ENCODE data around the gene FRMPD2. TPM values are rescaled to one million over a fixed set of nuclear protein-coding genes. Genes with fewer than 3 reads are reported as not detected.

Gene FRMPD2
- total RNA-seq, 1 donor, result not detected

DNA sequence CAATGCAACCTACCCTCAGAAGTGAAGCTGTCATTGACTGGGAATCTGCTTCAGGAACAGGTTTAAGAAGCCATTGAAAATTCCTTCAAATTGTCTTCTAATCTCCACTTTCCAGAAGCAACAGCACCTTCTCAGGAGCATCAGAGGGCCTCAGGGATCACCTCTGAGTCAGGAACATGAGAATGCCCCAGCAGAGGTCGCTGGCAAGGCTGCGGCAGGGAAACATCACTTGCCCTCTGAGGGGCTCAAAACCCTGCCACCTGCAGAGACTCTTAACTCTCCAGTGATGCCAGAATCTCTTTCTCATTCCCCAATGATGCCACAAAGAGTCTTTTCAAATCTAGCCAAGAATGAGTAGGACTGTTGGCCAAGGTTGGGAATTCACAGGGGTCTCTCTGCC is 26.1 kb upstream of the FRMPD2 start:
- DNase-seq (ENCODE audit: low read depth), result no peak
- TF ChIP-seq, protein P1, sequence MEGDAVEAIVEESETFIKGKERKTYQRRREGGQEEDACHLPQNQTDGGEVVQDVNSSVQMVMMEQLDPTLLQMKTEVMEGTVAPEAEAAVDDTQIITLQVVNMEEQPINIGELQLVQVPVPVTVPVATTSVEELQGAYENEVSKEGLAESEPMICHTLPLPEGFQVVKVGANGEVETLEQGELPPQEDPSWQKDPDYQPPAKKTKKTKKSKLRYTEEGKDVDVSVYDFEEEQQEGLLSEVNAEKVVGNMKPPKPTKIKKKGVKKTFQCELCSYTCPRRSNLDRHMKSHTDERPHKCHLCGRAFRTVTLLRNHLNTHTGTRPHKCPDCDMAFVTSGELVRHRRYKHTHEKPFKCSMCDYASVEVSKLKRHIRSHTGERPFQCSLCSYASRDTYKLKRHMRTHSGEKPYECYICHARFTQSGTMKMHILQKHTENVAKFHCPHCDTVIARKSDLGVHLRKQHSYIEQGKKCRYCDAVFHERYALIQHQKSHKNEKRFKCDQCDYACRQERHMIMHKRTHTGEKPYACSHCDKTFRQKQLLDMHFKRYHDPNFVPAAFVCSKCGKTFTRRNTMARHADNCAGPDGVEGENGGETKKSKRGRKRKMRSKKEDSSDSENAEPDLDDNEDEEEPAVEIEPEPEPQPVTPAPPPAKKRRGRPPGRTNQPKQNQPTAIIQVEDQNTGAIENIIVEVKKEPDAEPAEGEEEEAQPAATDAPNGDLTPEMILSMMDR (IDR thresholded peaks at IDR 0.05; ENCODE audit: insufficient read depth, low read length), result no peak
- no peak overlapping the region for H3K4me3 ChIP-seq (ENCODE audit: low read depth, low read length)

DNA sequence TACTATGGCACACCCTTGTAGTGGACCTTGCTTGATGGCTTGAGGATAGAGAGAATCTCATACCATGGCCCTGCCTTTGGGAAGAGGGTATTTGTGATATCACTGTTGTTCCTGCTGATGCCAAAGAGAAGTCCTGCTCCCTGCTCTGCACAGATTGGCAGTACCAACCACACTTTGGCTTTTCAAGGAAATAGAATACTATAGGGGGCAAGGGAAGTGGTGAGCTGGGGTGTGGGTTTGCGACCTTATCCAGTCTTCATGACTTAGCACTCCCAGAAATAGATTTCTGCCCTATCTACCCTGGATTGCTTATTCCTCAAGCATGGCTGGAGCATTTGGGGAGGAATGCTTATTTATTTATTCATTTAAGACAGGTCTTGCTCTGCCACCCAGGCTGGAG is 25.2 kb upstream of the FRMPD2 start:
- no peak overlapping the region for H3K4me3 ChIP-seq (ENCODE audit: low read depth, low read length)
- no peak for DNase-seq (ENCODE audit: low read depth)
- TF ChIP-seq, protein P1 (IDR thresholded peaks at IDR 0.05; ENCODE audit: insufficient read depth, low read length), result no peak

DNA sequence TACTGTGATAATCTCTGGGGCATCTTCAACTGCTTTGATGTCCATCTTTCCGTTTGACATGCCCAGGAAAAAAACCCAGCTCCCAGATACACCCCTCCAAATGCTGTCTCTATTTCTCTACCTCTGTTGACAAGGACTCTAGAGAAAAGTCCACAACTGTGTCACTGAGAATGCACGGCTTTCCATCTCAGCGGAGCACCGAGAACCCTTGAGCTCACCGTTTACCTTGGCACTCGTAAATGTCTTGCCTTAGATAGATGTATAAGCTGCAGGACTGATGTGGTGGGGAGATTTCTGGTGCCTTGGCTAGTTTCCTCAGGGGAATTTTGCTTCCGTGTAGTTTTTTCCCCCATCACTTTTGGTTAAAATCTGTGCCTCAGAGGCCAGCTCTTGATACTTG is 24.6 kb upstream of the FRMPD2 start:
- no peak overlapping the region for H3K4me3 ChIP-seq (ENCODE audit: low read depth, low read length)
- TF ChIP-seq, protein P1 (IDR thresholded peaks at IDR 0.05; ENCODE audit: insufficient read depth, low read length), result no peak
- DNase-seq (ENCODE audit: low read depth), result no peak

DNA sequence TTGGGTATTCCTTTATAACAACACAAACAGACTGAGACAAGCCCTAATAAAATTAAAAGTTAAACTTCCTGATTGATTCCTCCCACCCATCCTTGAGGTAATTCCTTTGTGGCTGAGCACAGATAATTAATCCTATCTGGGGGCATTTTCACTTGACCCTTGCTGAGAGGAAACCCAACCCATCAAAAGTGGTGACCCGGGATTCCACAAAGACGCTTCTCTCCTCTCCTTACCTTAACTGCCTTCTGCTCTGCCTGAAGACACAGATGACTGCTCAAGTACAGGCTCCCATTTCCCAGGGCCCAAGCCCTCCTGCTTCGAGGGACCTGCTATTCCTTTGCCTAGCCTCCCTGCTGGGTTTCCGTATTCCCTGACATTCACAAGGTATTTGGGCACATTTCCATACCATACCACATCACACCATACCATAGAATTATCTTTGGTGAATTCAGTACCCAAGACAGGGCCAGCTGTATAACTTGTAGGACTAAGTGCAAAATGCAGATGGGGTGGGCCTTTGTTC is 22.1 kb upstream of the FRMPD2 start:
- no peak overlapping the region for H3K4me3 ChIP-seq (ENCODE audit: low read depth, low read length)
- TF ChIP-seq, protein P1 (IDR thresholded peaks at IDR 0.05; ENCODE audit: insufficient read depth, low read length), result no peak
- DNase-seq (ENCODE audit: low read depth), result no peak

DNA sequence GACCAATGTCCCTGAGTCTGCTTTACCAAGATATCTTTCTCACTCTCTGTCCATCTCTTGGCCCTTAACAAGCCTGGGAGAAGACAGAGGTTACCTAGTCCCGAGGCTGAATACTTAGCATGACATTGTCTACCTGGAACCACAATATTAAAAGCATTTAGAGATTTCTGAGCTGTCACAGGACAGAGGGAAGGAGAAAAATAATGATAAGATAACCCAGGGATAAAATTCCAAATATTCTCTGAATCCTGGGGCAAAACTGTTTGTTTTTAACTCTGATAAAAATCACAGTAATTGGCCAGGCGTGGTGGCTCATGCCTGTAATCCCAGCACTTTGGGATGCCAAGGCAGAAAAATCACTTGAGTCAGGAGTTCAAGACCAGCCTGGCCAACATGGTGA is 19.9 kb upstream of the FRMPD2 start:
- TF ChIP-seq, protein P1 (IDR thresholded peaks at IDR 0.05; ENCODE audit: insufficient read depth, low read length), result no peak
- H3K4me3 ChIP-seq (ENCODE audit: low read depth, low read length), result no peak overlapping the region
- DNase-seq (ENCODE audit: low read depth), result no peak

DNA sequence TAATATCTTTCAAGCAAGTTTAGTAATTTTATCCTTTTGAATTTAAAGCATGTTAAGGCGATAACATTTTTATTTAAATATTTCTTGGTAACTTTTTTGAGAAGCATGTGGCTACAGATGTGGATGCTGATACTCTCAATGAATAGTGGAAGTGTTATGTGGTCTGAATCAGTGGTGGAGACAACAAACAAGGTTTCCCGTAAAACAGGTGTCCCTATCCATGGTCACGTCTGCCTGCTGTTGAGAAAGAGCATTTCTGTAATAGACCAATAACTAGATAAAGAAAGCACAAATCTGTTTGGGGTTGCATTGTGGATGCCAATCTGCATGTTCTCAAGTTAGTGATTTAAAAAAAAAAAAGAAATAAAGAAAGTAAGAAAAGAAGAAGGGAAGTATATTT is 18.1 kb upstream of the FRMPD2 start:
- TF ChIP-seq, protein P1 (IDR thresholded peaks at IDR 0.05; ENCODE audit: insufficient read depth, low read length), result no peak
- DNase-seq (ENCODE audit: low read depth), result no peak
- no peak overlapping the region for H3K4me3 ChIP-seq (ENCODE audit: low read depth, low read length)

DNA sequence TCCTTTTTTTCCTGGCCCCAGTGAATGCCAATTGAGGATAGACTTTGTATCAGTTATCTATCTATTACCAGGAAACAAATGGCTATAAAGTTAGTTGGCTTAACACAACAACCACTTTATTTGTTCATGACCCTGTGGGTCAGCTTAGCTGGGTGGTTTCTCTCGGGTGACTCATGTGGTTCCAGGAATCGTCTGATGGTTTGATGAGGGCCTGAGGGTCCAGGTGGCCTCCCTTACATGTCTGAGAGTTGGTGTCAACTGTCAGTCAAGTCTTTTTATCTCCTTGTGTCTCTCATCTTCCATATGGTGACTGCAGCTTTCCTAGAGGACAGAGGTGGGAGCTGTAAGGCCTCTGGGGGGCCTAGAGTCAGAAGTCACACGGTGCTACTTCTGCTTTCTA is 16.7 kb upstream of the FRMPD2 start:
- TF ChIP-seq, protein P1 (IDR thresholded peaks at IDR 0.05; ENCODE audit: insufficient read depth, low read length), result no peak

More for the DNA sequence above, 16.7 kb upstream of the FRMPD2 start:
- DNase-seq (ENCODE audit: low read depth), result no peak
- no peak overlapping the region for H3K4me3 ChIP-seq (ENCODE audit: low read depth, low read length)
